AG10803 (cell line): ENCODE data around the gene AMOTL2.

Source experiments
- DNase-seq: peaks from one replicate; pipeline ENCODE4 v3.0.0; 2010; ENCODE audit warnings: low read depth
- H3K4me3 ChIP-seq: 2 replicates; pipeline ENCODE4 v1.5.1; 2011; ENCODE audit warnings: mild to moderate bottlenecking, low read length, control low read depth
- TF ChIP-seq, protein P1 (sequence below): conservative IDR thresholded peaks from 2 replicates; pipeline ENCODE4 v1.5.1; 2011; ENCODE audit warnings: mild to moderate bottlenecking, low read length, control low read depth, inconsistent platforms

AMOTL2 gene

DNA sequence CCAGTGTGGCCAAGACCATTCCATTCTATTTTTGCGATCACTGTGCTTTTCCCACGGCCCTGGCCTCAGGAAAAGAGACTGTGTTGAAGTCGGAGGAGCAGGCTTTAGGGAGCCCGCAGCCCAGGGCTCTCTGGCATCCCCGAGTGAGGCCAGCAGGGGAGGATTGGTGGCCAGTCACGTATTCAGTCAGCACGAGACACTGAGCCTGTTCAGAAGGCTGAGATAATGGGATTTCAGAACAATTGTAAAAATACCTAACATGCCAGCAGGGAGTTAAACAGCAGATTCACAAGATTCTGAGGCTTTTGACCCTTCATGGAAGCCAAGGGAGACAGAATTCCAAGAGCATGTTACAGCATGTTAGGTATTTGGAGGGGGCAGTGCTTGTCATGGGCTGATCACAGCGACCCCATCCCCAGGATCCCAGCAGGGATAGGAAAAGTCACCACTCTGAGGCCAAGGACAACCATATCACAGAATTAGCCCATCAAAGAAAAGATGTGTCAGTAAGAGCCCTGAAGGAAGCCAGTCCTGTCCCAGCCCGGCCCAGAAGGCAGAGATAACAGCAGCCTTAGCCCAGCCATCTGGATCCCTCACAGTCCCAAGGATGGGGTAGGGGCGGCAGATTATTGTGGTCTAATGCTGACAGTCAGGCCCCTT is 40.6 kb downstream of the AMOTL2 start:
- TF ChIP-seq, protein P1, sequence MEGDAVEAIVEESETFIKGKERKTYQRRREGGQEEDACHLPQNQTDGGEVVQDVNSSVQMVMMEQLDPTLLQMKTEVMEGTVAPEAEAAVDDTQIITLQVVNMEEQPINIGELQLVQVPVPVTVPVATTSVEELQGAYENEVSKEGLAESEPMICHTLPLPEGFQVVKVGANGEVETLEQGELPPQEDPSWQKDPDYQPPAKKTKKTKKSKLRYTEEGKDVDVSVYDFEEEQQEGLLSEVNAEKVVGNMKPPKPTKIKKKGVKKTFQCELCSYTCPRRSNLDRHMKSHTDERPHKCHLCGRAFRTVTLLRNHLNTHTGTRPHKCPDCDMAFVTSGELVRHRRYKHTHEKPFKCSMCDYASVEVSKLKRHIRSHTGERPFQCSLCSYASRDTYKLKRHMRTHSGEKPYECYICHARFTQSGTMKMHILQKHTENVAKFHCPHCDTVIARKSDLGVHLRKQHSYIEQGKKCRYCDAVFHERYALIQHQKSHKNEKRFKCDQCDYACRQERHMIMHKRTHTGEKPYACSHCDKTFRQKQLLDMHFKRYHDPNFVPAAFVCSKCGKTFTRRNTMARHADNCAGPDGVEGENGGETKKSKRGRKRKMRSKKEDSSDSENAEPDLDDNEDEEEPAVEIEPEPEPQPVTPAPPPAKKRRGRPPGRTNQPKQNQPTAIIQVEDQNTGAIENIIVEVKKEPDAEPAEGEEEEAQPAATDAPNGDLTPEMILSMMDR: peak; percentile 51
- DNase-seq: peak; percentile 97
- no peak overlapping the region for H3K4me3 ChIP-seq

DNA sequence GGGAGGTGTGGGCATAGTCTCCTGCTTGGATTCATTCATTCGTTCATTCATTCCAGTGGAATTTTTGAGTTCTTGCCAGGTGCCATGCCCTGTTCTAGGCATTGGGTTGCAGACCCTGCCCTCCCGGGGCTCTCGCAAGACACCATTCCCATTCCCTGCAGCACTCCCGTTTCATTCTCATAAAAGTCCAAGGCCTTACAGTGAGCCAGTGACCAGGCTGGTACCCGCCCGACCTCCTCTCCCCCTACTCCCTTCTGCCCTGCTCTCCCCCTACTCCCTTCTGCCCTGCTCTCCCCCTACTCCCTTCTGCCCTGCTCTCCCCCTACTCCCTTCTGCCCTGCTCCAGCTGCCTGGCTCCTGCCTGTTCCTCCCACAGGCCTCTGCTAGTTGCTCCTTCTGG is 41.9 kb downstream of the AMOTL2 start:
- no peak overlapping the region; the same call in 1 of the 2 replicates for H3K4me3 ChIP-seq
- TF ChIP-seq, protein P1: no peak
- DNase-seq: no peak

DNA sequence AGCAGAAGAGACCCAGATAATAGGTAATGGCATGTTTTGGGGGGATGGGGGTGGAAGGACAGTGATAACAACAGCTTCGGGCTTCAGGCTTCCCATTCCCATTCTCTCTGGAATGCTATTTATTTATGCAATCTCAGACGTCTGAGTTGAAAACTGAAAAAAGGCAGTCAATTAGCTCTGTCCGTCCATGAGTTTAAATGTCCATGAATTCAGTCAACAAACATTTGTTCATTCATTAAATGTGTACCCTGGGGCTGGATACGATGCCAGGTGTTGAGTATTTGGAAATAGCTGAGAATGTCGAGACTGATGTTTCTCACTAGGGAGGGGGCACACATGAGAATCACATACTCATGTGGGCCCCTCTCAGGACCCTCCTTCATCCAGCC is 42.4 kb downstream of the AMOTL2 start:
- TF ChIP-seq, protein P1: no peak
- peak overlapping the region; percentile 40 for H3K4me3 ChIP-seq
- no peak for DNase-seq

DNA sequence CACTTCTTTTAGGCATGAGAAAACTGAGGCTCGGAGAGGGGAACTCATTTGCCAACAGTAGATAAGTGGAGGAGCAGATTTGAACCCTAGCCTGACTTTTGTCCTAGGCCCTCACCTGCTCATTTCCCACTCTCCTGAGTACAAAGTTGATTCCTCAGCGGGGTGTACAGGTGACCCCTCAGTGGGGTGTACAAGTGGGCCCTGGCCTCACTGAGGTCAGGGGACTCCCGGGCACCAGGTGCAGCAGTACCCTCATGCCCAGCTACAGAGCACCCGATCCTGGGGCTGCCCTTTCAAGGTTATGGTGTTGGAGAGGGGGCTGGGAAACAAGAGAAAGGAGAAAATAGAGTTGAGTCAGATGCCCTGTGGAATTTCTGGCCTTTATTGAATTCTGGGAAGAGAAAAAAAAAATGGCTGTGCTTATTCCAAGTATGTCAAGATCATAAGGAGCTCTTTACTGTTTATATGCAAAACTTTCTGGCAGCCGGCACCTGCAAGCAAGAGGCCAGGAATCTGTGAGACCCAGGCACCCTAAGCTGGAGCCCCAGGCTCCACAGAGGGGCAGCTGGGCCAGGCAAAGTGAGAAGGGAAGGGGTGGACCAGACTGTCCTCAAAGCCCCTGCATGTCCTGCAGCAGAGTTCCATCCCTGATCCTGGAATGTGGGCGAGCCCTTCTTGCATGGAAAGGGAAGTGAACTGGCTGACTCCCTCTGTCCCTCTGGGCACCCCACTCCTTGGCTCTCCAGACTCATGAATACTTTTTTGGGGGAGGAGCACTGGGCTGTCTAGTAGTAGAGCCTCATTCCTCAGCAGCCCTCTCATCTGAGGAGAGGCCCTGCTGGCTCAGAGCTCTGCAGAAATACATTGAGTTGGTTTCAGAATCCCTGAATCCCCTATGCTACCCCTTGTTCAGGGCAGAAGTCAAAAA is 43.1 kb downstream of the AMOTL2 start:
- TF ChIP-seq, protein P1: no peak
- DNase-seq: peak; percentile 91
- peak overlapping the region; percentile 40 for H3K4me3 ChIP-seq

DNA sequence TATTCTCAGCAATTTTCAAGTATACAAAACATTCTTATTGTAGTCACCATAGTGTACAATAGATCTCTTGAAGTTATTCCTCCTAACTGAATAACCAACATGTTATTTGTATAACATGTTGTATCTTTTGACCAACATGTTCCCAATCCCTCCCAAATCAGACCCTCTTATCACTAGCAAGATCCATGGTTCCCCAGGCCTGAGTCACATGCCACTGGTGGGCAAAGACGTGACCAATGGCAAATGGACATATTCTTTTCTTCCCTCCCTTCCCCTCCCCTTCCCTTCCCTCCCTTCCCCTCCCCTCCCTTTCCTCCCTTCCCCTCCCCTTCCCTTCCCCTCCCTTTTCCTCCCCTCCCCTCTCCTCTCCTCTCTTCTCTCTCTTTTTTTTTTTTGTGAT is 45.4 kb downstream of the AMOTL2 start:
- TF ChIP-seq, protein P1: no peak
- DNase-seq: no peak
- no peak overlapping the region for H3K4me3 ChIP-seq

DNA sequence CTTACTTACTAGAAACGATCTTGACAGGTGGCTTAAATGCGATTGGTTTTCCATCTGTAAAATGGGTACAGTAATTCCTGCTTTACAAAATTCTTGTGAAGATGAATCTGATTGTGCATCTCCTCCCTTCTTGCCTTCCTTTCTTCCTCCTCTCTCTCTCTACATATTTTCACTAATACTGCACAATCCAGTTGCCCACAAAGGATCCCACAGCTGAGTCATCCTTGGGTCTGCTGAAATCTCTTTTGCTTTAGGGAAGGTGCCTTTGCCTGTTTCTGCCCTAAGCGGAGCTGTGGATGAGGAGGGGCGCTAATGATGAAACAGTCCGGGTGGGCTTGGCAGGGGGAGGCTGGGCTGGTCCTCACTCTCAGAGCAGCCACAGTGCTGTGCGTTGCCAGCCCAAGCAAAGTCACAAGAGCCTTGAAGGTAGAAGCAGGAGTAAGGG is 46.1 kb downstream of the AMOTL2 start:
- peak; percentile 96 for DNase-seq
- H3K4me3 ChIP-seq: no peak overlapping the region
- TF ChIP-seq, protein P1: 0 out of 2 replicates have a peak, but pooled peaks have one; percentile 8
